ENCODE measurements around the gene RNF181.
"Not testable (repeated sequence)": the region's sequence is repeated elsewhere in the genome, so short reads cannot be mapped to it uniquely, and the experiment has no call there.

The RNF181 gene

GRCh38 chr2:85604568-85605339, 9.2 kb downstream of the RNF181 start:
- in situ Hi-C loops (cut with MboI; ENCODE audit: low sequenced_read_pairs) = loop anchor here (5.0 kb wide), 1 partner anchor 42 kb away; the partner anchor contains the start of gene GGCX
- Histone ChIP-seq H3K9me3 (no peaks in the 10 kb centered on the region), H3K4me3 (no peak overlapping the region), H3K4me1 (peaks cover 19% of the 10 kb centered on the region), H3K36me3 (replicated peaks) (peaks cover 24% of the 10 kb centered on the region), H3K27me3 (ENCODE audit: low read depth) (no peaks in the 10 kb centered on the region)
- no peak for DNase-seq (ENCODE audit: low spot score in 2 of 2)

GRCh38 chr2:85605406-85606115, 10.0 kb downstream of the RNF181 start:
- no peak overlapping the region for H3K4me3 ChIP-seq
- no peaks in the 10 kb centered on the region for H3K9me3 ChIP-seq
- peaks cover 26% of the 10 kb centered on the region for H3K36me3 ChIP-seq (replicated peaks)
- H3K4me1 ChIP-seq = peaks cover 19% of the 10 kb centered on the region
- no peaks in the 10 kb centered on the region for H3K27me3 ChIP-seq (ENCODE audit: low read depth)
- peak; percentile 60 to 83 for DNase-seq (ENCODE audit: low spot score in 2 of 2)
- in situ Hi-C loops (cut with MboI; ENCODE audit: low sequenced_read_pairs) = no loop called here

- no peaks in the 10 kb centered on the region for H3K27me3 ChIP-seq (ENCODE audit: low read depth)
- peaks cover 21% of the 10 kb centered on the region for H3K36me3 ChIP-seq (replicated peaks)
- in situ Hi-C loops (cut with MboI; ENCODE audit: low sequenced_read_pairs) = no loop called here
- peaks cover 21% of the 10 kb centered on the region for H3K4me1 ChIP-seq
- no peaks in the 10 kb centered on the region; the same call in 1 of the 2 replicates for H3K9me3 ChIP-seq
- H3K4me3 ChIP-seq = no peak overlapping the region
- no peak for DNase-seq (ENCODE audit: low spot score in 2 of 2)
Measured at GRCh38 chr2:85606116-85606455, 10.5 kb downstream of the RNF181 start.

DNA sequence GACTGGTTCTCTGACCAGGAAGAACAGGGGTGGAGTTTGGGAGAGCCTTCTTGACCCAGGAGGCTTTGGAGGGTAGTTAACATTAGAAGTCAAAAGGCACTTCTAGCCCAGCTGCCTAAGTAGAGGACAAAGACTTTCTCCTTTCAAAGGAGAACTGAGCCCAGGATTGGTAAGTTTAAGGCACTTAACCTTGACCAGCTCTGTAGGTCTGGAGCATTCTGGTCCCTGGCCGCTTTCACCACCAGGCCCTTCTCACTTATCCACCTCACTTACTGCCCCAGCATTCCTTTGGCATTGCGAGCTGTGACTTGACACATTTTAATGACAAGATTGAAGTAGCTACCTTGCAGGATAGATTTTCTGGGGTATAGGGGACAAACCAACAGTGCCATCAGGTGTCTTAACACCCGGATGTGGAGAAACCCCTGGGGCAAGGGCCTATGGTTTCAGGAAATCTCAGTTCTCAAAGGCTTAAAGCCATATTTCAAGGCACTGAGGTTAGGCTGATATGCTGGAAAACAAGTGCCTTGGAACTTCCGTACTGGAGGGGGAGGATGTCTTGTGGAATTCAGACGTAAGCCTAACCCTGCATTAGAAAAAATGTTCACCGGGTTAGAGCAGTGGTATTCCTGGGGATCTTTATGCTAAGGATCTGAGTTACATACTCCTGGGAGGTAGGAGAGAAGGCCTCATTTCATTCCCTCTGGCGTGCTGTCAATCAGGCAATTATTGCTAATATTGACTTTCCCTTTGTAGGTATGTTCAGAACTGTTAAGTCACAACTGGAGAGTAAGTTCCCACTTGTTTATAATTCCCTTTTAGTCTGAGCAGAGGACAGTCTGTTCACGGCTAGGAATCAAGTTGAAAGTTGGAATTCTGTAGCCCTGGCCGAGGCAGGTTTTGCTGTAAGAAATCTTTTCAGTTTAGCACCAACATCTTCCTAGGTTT, 12.0 kb downstream of the RNF181 start:
- DNase-seq (ENCODE audit: low spot score in 2 of 2) = no peak
- in situ Hi-C loops (cut with MboI; ENCODE audit: low sequenced_read_pairs) = no loop called here
- Histone ChIP-seq H3K4me3 (no peak overlapping the region), H3K4me1 (peaks cover 23% of the 10 kb centered on the region), H3K27me3 (ENCODE audit: low read depth) (no peaks in the 10 kb centered on the region), H3K9me3 (no peaks in the 10 kb centered on the region; the same call in 1 of the 2 replicates), H3K36me3 (replicated peaks) (peaks cover 27% of the 10 kb centered on the region)

DNA sequence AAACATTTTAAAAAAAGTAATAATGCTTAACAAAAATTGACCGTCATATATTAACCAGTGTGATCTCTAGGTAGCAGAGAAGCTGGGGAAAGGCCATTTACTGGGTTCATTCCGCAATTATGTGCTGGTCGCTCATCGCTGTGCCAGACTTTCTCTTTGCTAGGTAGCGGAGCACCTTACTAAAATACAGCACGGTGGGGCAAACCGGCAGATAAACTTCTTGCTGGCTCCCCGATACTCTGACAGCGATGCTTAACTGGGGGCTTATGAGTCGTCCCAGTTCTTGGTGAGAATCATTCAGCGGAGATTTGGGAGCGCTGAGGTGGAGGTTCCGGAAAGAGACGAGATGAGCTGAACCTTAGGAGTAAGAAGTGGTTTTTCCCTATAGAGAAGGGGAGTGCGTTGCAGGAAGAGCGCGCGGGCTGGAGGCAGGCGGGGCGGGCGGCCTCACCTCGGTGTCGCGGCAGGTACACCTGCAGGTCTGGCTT, 15.7 kb downstream of the RNF181 start:
- Histone ChIP-seq H3K4me3 (peak overlapping the region; percentile 86), H3K27me3 (ENCODE audit: low read depth) (no peaks in the 10 kb centered on the region), H3K9me3 (no peaks in the 10 kb centered on the region; the same call in 1 of the 2 replicates), H3K4me1 (peaks cover 14% of the 10 kb centered on the region), H3K36me3 (replicated peaks) (peaks cover 27% of the 10 kb centered on the region)
- in situ Hi-C loops (cut with MboI; ENCODE audit: low sequenced_read_pairs) = loop anchor here (10.0 kb wide), 1 partner anchor 176 kb away; no protein-coding TSS in a partner anchor
- no peak for DNase-seq (ENCODE audit: low spot score in 2 of 2)

DNA sequence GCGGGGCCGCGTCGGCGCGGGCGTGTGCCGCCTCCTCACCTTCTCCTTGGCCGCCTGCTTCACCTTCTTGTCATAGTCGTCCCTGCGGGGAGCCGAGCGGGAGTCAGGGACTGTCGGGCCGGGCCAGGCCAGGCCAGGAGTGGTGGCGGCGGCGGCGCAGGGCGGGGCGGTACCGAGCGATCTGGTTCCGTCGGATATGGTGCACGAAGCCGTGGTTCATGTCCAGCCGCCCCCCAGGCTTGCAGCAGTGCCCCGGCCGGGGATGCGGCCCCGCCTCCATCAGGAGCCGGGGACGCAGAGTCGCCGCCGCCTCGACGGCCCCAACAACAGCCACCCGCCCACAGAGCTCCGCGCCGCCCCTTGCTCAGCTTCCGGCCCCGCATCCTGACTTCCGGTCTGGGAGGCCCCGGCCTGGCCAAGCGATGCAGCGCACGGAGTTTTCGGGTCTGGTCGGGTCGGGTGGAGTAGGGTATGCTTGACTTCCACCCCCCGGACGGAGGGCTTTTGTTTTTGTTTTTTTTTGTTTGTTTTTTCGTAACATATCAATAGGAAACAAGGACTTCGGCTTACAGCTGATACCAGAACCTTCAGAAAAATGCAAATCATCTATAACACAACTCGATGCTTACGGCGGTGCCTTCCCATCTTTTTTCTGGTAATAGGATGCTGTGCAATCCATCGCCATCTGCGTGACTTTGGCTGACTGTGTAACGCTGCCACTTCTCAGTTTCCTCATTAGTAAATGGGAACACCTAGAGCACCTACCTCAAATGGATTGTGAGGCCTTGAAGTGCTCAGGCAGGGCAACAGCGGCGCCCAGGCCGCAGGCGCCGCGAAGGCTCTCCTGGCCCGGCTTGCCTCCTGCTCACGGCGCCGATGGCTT, 16.4 kb downstream of the RNF181 start, which contains the start of gene C2orf68:
C2orf68 (minus strand) TSS at position 362 of the 883 bp plus-strand sequence; CDS start at position 280, 82 bp downstream.
- peaks cover 11% of the 10 kb centered on the region for H3K4me1 ChIP-seq
- peak; percentile 84 to 95 for DNase-seq (ENCODE audit: low spot score in 2 of 2)
- H3K9me3 ChIP-seq = no peaks in the 10 kb centered on the region; the same call in 1 of the 2 replicates
- H3K27me3 ChIP-seq (ENCODE audit: low read depth) = no peaks in the 10 kb centered on the region
- peak within 1 kb of the TSS; percentile 86 for H3K4me3 ChIP-seq
- H3K36me3 ChIP-seq (replicated peaks) = peaks cover 27% of the 10 kb centered on the region
- in situ Hi-C loops (cut with MboI; ENCODE audit: low sequenced_read_pairs) = loop anchor here (10.0 kb wide), 1 partner anchor 177 kb away; no protein-coding TSS in a partner anchor

GRCh38 chr2:85613717-85614515, 18.4 kb downstream of the RNF181 start:
- in situ Hi-C loops (cut with MboI; ENCODE audit: low sequenced_read_pairs) = loop anchor here (10.0 kb wide), 1 partner anchor 179 kb away; no protein-coding TSS in a partner anchor
- H3K27me3 ChIP-seq (ENCODE audit: low read depth) = no peaks in the 10 kb centered on the region
- no peaks in the 10 kb centered on the region; the same call in 1 of the 2 replicates for H3K9me3 ChIP-seq
- H3K36me3 ChIP-seq (replicated peaks) = peaks cover 14% of the 10 kb centered on the region
- peaks cover 17% of the 10 kb centered on the region for H3K4me1 ChIP-seq
- H3K4me3 ChIP-seq = no peak overlapping the region
- DNase-seq (ENCODE audit: low spot score in 2 of 2) = no peak

DNA sequence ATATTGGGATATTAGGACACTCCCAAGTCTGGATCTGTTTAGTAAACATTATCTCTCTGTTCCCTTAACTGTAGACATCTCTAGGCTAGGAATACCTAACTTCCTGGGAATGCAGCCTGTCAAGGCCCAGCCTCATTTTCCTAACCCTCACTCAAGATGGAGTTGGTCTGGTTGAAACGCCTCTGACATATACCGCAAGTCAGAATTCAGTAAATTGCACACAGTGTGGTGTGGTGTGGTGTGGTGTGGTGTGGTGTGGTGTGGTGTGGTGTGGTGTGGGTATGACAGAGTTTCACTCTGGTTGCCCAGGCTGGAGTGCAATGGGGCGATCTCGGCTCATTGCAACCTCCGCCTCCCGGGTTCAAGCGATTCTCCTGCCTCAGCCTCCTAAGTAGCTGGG, 19.2 kb downstream of the RNF181 start:
- H3K36me3 ChIP-seq (replicated peaks); H3K9me3 ChIP-seq; H3K4me3 ChIP-seq; H3K27me3 ChIP-seq (ENCODE audit: low read depth); DNase-seq (ENCODE audit: low spot score in 2 of 2): not testable (repeated sequence)
- peaks cover 23% of the 10 kb centered on the region for H3K4me1 ChIP-seq
- in situ Hi-C loops (cut with MboI; ENCODE audit: low sequenced_read_pairs) = loop anchor here (10.0 kb wide), 1 partner anchor 180 kb away; no protein-coding TSS in a partner anchor

GRCh38 chr2:85615413-85615728, 19.8 kb downstream of the RNF181 start:
- DNase-seq (ENCODE audit: low spot score in 2 of 2) = no peak
- H3K27me3 ChIP-seq (ENCODE audit: low read depth) = no peaks in the 10 kb centered on the region
- in situ Hi-C loops (cut with MboI; ENCODE audit: low sequenced_read_pairs) = loop anchor here (10.0 kb wide), 1 partner anchor 181 kb away; no protein-coding TSS in a partner anchor
- peak overlapping the region; percentile 87 for H3K4me3 ChIP-seq
- H3K4me1 ChIP-seq = peaks cover 23% of the 10 kb centered on the region
- no peaks in the 10 kb centered on the region; the same call in 1 of the 2 replicates for H3K9me3 ChIP-seq
- H3K36me3 ChIP-seq (replicated peaks) = peaks cover 12% of the 10 kb centered on the region

DNA sequence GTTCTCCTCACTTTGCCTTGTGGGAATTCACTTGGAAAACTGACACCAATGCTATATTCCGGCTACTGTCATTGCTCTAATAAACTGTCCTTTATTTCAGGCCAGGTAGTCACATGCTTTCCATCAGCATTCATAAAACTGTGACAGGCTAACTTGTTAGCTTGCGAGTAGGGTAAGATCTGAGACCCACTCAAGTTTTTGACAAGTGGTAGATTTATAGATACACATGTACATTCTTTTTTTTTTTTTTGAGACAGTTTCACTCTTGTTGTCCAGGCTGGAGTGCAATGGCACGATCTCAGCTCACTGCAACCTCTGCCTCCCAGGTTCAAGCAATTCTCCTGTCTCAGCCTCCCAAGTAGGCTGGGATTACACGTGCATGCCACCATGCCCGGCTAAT, 22.2 kb downstream of the RNF181 start:
- Histone ChIP-seq H3K4me1 (peaks cover 19% of the 10 kb centered on the region), H3K36me3 (replicated peaks) (peaks cover 30% of the 10 kb centered on the region)
- H3K4me3 ChIP-seq; DNase-seq (ENCODE audit: low spot score in 2 of 2); H3K9me3 ChIP-seq; H3K27me3 ChIP-seq (ENCODE audit: low read depth): not testable (repeated sequence)
- in situ Hi-C loops (cut with MboI; ENCODE audit: low sequenced_read_pairs) = loop anchor here (10.0 kb wide), 1 partner anchor 183 kb away; no protein-coding TSS in a partner anchor

GRCh38 chr2:85619617-85620016, 24.1 kb downstream of the RNF181 start:
- DNase-seq (ENCODE audit: low spot score in 2 of 2) = peak in 1 of 2 experiments; percentile 48
- Histone ChIP-seq H3K27me3 (ENCODE audit: low read depth) (no peaks in the 10 kb centered on the region), H3K36me3 (replicated peaks) (peaks cover 47% of the 10 kb centered on the region), H3K9me3 (no peaks in the 10 kb centered on the region), H3K4me3 (no peak overlapping the region), H3K4me1 (peaks cover 19% of the 10 kb centered on the region)
- in situ Hi-C loops (cut with MboI; ENCODE audit: low sequenced_read_pairs) = loop anchor here (10.0 kb wide), 1 partner anchor 185 kb away; no protein-coding TSS in a partner anchor
